Activated T-cell treated with anti-CD3 and anti-CD28 coated beads for 48 hours (primary cell): ENCODE measurements around the gene RALGDS.
"Not testable (repeated sequence)": the region's sequence is repeated elsewhere in the genome, so short reads cannot be mapped to it uniquely, and the experiment has no call there.

Experiments
- DNase-seq: peaks from one replicate; pipeline ENCODE4 v3.0.0-alpha.2; 2020; ENCODE audit warnings: low read depth

RALGDS gene

GRCh38 chr9:133067006-133067405 is 54.0 kb downstream of the RALGDS start:
- no peak for DNase-seq

GRCh38 chr9:133066181-133066983 is 54.7 kb downstream of the RALGDS start:
- no peak for DNase-seq

- no peak for DNase-seq
Observed at GRCh38 chr9:133065070-133065388, 56.0 kb downstream of the RALGDS start.

GRCh38 chr9:133064241-133065069 is 56.6 kb downstream of the RALGDS start:
- no peak for DNase-seq

DNA sequence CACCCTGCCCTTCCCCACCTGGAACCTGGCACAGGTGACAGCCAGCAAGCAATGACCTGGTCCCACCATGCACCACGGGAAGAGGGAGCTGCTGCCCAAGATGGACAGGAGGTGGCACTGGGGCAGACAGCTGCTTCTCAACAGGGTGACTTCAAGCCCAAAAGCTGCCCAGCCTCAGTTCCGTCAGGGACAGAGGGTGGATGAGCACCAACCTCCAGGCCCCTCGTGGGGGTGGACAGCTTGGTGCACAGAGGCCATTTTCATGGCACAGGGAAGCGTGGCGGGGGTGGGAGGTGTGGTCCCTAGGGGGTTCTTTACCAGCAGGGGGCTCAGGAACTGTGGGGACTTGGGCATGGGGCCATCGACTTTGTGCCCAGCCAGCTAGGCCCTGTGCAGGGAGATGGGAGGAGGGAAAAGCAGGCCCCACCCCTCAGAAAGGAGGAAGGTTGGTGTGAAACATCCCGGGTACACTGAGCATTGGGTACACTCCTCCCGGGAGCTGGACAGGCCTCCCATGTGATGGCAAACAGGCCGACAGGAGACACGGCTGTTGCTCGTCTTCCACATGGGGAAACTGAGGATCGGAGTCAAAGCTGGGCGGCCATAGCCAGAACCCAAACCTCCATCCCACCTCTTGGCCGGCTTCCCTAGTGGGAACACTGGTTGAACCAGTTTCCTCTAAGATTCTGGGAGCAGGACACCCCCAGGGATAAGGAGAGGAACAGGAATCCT is 57.4 kb downstream of the RALGDS start:
- DNase-seq, result no peak

DNA sequence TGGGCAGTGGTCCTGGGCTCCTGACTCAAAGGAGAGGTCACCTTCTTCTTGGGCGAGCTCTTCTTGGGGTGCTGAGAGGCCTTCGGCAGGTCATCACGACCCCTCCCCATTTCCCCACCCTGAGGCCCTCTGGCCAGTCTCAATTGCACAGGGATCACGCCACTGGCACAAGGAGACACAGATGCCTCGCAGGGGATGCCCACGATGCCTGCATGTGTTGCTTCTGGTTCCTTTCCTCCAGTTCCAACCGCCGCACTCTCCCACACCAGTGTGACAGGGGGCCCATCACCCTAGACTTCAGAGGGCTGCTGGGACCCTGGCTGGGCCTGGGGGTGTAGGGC is 57.9 kb downstream of the RALGDS start:
- DNase-seq, result no peak

- not testable (repeated sequence) for DNase-seq
Observed at GRCh38 chr9:133062569-133062968, 58.5 kb downstream of the RALGDS start.

GRCh38 chr9:133061764-133062145 is 59.3 kb downstream of the RALGDS start, which contains the start of gene CEL:
TSS of gene CEL (plus strand) at chr9:133061981. CDS start at chr9:133062003, 22 bp downstream.
- not testable (repeated sequence) for DNase-seq

- DNase-seq, result not testable (repeated sequence)
Observed at GRCh38 chr9:133061019-133061763, 59.8 kb downstream of the RALGDS start.

DNA sequence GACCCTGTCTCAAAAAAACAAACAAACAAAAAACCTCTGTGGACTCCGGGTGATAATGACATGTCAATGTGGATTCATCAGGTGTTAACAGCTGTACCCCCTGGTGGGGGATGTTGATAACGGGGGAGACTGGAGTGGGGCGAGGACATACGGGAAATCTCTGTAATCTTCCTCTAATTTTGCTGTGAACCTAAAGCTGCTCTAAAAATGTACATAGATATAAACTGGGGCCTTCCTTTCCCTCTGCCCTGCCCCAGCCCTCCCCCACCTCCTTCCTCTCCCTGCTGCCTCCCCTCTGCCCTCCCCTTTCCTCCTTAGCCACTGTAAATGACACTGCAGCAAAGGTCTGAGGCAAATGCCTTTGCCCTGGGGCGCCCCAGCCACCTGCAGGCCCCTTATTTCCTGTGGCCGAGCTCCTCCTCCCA is 60.6 kb downstream of the RALGDS start:
- no peak for DNase-seq

GRCh38 chr9:133059623-133060022 is 61.4 kb downstream of the RALGDS start:
- no peak for DNase-seq

GRCh38 chr9:133058550-133059320 is 62.3 kb downstream of the RALGDS start:
- DNase-seq, result no peak

DNA sequence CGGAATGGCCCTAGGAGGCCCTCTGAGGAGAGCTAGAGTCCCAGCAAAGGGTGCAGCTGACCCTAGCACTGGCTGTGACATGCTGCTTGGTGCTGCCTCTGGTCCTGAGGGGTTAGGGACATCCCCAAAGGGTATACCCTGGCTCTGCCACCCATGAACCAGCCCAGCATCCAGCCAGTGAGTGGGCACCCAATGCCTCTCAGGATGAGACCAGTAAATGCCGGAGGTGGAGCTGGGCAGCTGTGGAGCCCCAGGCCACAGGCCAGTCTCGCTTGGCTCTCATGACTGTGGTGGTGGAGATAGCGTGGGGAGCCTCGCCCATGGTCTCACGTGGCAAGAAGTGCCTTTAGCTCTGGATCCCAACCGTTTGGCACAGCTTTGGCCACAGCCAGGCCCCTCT is 63.0 kb downstream of the RALGDS start:
- no peak for DNase-seq

GRCh38 chr9:133057553-133057952 is 63.5 kb downstream of the RALGDS start:
- no peak for DNase-seq

DNA sequence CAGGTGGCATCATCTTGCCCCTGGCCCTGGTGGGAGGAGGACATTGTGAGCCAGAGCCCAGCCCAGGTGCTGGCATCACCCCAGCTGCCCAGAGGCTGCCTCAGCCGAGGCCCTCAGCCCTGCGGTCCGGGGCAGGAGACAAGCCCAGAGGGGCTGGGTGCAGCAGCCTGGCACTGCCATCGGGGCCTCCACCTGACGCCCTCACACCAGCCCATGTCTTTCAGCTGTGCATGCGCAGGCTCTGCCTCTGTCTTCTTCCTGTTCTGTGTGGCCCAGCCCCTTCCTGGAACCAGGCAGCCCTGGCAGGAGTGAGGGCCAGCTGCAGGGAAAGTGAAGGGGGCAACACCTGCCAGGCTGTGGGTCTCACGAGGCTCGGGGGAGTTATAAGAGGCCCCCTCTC is 64.0 kb downstream of the RALGDS start:
- DNase-seq, result no peak

DNA sequence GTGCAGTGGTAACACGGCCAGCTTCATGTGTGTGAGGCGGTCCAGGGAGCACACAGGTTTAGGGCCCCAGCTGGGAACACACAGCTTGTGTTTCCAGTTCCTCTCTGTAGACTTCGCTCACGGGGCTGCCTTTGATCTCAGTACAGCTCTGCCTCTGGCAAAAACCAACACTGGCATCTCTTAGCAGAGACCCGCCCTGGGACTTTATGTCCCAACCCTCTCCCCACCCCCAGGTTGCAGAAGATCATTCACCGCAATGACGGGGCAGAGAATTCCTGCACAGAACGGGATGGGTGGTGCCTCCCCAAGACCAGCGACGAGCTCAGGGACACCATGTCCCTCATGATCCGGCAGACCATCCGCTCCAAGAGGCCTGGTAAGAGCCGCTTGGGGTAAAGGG is 64.5 kb downstream of the RALGDS start:
- no peak for DNase-seq

- DNase-seq, result no peak
Observed at GRCh38 chr9:133055788-133056420, 65.1 kb downstream of the RALGDS start.

- no peak for DNase-seq
Observed at GRCh38 chr9:133054966-133055365, 66.1 kb downstream of the RALGDS start.

- no peak for DNase-seq
Observed at GRCh38 chr9:133054194-133054890, 66.7 kb downstream of the RALGDS start.

DNA sequence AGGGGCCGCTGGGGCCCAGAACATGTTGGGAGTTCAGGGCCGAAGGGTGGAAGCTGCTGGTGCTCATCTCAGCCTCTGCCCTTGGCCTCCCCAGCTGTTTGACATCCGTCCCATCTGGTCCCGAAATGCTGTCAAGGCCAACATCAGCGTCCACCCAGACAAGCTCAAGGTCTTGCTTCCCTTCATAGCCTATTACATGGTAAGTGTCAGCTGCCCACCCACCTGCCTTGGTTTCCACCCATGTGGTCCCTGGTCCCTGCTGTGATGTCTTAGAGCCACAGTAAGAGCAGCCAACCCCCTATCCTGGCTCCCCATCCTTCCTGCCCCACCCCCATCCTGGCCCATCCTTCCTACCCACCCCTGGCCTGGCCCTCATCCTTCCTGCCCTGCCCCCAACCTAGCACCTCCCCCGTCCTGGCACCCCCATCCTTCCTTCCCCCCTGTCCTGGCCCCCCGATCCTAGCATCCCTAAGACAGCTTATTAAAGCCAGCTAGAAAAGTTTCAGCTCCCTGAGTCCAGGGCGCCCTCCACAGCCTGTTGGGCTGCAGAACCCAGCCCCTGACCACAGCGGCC is 69.0 kb downstream of the RALGDS start:
- DNase-seq, result no peak
